Activated CD4-positive, CD25-positive, alpha-beta regulatory T cell treated with anti-CD3 and anti-CD28 coated beads, Interleukin-2, amount 50 U/mL, for 72 hours (primary cell): Measurements from ENCODE around the gene CLDN15.

Experiments
- DNase-seq: peaks from one replicate; pipeline ENCODE4 v3.0.0; 2021

Gene CLDN15

DNA sequence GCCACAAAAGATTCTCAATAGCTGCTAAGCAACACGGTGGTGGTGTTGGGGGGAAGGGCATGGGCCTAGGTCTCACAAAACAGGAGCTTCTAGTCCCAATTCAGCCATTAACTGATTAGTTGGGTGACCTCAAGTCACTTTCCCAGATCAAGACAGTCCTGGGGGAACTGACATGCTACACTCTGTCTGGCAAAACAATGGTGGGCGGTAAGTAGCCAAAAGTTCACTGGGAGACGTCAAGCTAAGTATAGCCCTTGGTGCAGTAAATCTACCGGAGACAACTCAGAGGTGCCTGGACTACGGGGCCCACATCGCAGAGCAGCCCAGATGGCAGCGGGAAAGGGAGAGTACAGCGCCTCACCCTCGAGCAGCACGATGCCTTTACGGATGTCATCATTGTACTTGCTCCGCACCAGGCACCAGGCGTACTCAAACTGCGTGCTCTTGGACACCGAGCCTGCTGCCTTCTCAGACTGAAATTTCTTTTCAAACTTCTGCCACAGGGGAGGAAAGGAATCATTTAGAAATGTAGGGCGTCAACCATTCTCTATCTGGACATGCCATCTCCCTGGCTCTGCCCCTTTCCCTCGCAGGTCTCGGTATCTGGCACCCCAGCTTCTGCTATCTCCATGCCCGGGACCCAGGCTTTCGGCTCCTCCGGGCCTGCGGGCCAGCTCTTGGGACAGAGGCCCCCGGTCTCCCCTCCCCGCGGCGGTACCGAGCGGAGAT is 6.2 kb upstream of the CLDN15 start:
- no peak for DNase-seq

GRCh38 chr7:101241443-101242349 is 4.1 kb upstream of the CLDN15 start:
- no peak for DNase-seq

DNA sequence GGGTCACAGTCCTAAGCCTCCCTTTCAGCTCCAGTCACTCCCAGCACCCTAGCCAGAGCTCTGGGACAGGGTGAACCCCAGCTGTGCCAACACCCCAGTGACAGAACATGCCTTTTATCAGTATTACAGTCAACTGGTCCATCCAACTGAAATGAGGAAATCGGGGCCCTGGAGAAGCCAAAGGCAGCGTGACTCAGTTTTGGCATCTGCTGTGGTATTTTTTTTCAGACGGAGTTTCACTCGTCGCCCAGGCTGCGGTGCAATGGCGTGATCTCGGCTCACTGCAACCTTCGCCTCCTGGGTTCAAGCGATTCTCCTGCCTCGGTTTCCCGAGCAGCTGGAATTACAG is 3.4 kb upstream of the CLDN15 start:
- DNase-seq, result no peak

GRCh38 chr7:101240226-101241014 is 2.8 kb upstream of the CLDN15 start:
- DNase-seq, result no peak

- no peak for DNase-seq
Measured at GRCh38 chr7:101239951-101240220, 2.3 kb upstream of the CLDN15 start.

GRCh38 chr7:101239191-101239950 is 1.8 kb upstream of the CLDN15 start:
- no peak for DNase-seq

DNA sequence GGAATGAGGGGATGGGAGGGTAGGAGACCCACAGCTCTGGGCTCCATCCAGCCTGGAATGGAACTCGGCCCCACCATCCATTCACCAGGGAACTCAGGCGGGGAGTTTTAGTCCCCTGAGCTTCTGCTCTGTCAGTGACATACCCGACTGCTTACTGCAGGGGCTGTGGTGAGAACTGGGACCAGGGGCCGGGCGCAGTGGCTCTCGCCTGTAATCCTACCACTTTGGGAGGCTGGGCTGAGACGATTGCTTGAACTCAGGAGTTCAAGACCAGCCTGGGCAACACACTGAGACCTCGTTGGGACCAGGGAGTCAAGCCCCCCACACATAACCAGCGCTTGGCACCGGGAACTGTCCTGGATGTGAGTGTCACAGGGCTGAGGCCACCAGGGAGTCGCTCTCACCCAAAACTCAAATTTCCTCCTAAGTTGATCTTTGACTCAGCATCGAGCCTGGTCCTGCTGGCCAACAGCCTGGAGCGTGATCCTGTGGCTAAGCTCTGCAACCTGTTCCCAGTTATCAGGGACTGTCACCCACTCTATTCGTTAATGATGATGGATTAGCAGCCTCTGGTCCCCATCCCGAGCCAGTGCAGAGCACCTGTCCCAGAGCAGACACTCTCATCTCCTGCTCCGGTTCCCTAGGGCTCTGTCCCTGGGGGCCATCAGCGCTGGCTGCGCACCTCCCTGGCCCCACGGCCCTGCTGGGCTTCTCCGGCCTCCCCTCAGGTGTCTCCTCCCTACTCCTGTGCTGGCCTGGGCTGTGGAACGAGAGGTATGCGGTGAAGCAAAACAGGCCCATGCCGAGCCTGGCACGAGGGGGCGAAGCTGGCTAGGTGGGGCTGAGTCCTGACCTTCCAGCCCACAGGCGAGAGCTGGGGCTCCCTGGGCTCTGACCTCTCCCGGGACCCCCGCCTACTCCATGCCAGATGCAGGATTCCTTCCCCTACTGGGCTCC is 902 bp upstream of the CLDN15 start:
- DNase-seq, result no peak

- no peak for DNase-seq
Measured at GRCh38 chr7:101236292-101236835, 1.2 kb downstream of the CLDN15 start.

DNA sequence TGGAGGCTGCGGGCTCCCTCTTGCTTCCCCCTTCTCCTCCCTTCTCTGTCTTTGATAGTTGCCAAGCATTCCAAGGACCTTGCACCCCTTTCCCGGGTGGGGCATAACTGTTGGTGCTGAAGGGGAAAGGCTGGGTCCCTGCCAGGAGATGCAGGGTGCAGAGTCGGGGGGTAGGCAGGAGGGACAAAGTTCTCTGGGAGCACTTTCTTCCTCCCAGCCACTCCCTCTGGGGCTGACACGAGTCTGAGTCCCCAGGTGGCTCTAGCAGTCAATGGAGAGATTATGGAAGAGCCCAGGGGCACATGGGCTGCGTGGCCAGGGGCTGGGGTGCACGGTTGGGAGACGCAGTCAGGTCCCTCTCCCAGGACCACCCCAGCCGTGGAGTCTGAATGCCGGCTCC is 2.1 kb downstream of the CLDN15 start:
- no peak for DNase-seq

DNA sequence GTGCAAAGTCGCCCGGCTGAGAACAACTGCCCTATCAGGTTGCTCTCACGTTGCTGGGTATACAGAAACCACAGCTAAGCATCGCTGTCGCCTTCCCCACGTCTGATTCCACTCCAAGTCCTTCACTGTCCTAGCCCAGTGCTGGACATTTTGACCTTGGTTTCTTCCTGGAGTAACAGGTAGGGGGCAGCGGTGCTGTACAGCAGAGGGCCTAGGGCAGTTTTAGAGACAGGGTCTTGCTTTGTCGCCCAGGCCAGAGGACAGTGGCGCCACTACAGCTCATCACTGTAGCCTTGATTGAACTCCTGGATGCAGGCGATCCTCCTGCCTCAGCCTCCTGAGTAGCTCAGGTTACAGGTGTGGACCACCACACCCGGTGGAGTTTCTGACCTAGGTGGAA is 2.6 kb downstream of the CLDN15 start:
- no peak for DNase-seq

- DNase-seq, result no peak
Measured at GRCh38 chr7:101234636-101235035, 3.0 kb downstream of the CLDN15 start.

DNA sequence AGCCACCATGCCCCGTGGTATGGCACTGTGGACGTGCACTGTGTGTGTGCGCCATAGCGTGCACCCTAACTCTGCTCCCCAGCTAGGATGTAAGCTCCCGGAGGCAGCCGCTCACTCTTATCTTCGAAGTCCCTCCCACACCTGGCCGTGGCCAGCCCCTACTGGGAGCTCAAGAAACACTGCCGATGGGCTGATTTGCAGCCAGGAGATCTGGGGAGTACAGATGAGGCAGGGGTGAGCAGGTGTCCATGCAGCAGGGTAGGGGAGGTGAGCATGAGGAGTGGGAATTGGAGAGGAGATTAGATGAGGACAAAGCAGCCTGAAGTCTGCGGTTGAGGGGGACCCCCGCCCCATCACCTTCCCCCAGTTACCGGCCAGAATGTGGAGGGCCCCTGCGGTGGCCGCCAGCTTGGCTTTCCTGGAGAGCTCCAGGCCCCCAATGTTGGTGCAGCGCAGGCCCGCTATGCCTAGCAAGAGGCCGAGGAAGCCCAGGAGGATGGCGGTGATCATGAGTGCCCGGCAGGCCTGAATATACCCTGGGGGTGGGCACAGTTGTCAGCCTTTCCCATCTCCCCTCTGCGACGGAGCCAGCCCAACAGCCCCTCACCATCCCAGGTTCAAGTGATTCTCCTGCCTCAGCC is 3.6 kb downstream of the CLDN15 start:
- no peak for DNase-seq

GRCh38 chr7:101232141-101232850 is 5.3 kb downstream of the CLDN15 start:
- no peak for DNase-seq

DNA sequence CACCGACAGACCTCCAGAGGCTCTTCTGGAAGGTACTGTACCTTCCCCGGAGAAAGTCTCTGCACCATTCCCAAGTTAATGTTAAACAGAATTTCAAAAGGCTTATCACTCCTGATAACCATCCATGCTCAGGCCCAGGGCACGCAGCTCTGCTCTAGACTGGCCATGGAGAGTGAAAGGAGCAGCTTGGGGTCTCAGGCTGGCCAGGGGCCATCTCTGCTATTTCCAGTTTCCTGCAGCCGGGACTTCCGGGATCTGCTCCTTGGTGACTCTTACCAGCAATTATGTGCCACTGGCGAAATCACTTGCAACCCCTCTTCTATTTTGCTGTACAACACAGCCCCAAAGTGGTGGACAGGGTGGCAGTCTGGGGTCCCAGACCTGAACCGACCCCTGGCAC is 6.0 kb downstream of the CLDN15 start:
- DNase-seq, result no peak

GRCh38 chr7:101226721-101227120 is 10.9 kb downstream of the CLDN15 start:
- DNase-seq, result no peak

- DNase-seq, result no peak
Measured at GRCh38 chr7:101225650-101226049, 12.0 kb downstream of the CLDN15 start.

- no peak for DNase-seq
Measured at GRCh38 chr7:101223528-101223927, 14.1 kb downstream of the CLDN15 start.

- DNase-seq, result no peak
Measured at GRCh38 chr7:101222275-101222830, 15.2 kb downstream of the CLDN15 start.

DNA sequence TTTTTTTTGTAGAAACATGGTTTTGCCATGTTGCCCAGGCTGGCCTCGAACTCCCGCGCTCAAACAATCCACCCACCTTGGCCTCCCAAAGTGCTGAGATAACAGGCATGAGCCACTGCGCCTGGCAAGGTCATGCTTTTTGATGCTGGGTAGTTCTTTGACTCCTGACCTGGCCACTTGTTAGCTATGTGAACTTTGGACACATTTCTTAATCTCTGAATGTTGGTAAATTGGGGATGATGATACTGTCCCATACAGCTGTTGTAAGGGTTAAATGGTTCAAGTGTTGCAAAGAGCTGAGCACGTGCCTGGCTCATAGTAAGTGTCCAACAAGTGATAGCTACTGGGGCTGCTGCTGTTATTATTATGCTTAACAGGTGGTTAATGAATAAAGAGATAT is 17.3 kb downstream of the CLDN15 start:
- DNase-seq, result no peak
